HG03025 (cell line): ENCODE data around the gene TSTD2.
A peak's percentile ranks its signal among the peaks of the same experiment; 100 is the strongest.

ENCODE experiments used
- ATAC-seq: cut with Tn5 transposase; IDR thresholded peaks from one replicate; pipeline ENCODE4 v1.9.1; 2021; ENCODE audit warnings: mild to moderate bottlenecking, moderate library complexity; ENCODE audit not compliant: unreplicated experiment, low FRiP score

Gene TSTD2

DNA sequence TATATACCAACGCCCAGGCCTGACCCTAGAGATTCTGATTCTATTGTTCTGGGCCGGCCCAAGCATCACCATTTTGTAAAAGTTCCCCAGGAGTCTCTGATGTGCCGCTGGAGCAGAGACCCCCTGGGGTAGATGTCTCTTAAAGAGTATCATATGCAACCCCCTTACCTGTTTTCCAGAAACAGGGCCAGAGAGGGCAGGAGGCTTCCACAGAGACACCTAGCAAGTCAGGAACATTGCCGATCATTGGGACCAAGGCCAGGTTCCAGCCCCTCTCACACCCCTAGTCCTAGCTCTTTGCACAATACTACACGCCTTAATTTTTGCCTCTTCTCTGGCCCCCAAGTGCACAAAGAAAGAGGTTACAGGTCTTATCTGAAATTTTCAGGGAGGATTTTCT is 67.9 kb downstream of the TSTD2 start:
- no peak for ATAC-seq

DNA sequence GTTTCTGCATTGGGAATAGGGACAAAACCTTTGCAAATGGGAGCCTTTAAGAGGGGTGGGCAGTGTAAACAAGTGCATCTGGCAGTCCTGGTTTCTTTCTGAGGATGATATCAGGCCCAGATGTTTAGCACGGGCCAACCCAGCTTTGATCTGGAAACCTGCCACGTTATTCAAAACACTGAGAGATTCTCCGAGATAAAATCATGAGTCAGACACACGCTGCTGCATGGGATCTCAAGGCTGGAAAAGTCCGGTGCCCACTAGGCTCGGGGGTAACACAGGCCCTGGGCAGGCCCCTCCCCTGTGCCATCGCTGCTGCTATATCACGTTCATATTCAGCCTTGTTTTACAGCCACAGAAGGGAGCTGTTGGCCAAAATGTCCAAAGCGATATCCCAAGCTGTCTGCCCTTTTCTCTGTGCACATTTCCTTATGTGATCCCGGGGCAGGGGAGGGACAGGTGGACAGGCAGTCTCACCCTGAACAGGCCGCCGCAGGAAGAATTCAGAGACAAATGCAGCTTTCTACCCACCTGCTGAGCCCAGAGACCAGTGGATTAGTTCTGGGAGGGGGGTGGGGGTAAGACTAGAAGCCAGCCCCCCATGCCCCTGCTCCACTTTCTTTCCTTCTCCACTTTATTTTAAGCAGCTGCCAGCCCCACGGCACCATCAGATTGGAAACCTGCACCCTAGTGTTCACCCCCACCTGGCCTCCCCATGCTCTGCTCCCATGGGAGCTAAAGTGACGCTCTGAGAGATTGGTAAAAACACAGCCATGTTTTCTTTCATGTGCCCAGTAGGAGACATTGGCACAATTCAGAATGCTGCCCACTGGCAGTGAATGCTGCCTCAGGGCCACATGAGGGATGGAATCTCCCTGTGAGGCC is 68.6 kb downstream of the TSTD2 start:
- ATAC-seq, result no peak

DNA sequence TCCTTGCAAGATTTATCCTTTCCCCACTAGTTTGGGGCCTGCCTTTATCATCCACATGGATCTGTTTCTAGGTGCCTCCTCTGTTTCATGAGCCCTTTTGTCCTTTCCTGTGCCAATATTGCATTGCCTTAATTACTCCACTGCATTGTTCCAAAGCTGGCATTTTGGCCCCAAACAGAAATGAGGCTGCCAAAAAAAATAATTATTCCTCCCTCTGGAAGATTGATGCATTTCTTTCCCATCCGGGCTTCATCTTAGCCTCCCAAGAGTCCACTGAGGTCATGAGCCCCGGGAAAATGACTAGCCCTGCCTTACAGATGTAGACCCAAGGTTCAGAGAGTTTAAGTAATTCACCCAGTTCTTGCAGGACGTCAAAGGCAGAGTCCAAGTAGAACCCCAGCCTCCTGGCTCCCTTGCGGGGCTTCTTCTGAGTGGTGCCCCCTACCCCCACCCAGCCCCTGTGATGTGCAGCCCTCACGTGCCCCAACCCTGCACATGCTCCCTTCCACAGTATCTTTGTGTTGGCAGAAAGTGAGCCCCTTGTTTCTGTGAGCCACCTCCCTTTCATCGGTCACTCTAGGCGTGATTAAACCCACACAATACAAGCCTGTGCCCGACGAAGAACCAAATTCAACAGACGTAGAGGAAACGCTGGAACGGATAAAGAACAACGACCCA is 69.6 kb downstream of the TSTD2 start:
- no peak for ATAC-seq

DNA sequence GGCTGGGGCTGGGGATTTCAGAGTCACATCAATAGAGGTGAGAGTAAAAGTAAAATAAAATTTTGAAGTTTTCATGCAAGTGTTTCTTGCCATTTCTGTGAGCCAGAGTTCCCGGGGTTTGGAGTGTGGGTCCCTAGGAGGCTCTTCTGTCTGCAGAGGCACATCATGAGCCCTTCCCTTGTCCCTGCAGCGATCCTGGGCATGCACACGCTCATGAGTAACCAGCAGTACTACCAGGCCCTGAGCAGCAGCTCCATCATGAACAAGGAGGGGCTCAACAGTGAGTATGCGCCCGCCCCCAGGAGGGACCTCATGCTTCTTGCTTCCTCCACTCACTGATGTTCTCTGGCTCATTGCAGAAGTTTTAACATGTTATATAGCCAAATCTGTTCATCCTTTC is 70.6 kb downstream of the TSTD2 start:
- ATAC-seq, result no peak

DNA sequence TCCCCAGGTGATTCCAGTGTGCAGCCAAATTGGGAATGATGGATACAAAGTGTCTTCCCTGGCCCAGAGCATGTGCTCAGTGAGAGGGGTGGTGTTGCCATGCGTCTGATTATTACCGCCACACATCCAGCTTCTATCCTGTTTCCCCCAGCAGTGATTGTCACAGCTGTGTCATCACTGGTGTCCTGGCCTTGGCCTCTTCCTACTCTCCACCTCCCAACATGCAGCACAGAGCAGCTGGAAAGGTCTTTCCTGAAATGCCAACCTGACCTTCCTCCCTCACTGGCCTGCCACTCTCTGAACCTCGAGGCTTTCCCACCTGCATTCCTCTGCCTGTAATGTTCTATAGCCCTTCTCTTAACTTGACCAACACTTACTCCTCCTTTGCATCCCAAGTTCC is 71.7 kb downstream of the TSTD2 start:
- ATAC-seq, result no peak

DNA sequence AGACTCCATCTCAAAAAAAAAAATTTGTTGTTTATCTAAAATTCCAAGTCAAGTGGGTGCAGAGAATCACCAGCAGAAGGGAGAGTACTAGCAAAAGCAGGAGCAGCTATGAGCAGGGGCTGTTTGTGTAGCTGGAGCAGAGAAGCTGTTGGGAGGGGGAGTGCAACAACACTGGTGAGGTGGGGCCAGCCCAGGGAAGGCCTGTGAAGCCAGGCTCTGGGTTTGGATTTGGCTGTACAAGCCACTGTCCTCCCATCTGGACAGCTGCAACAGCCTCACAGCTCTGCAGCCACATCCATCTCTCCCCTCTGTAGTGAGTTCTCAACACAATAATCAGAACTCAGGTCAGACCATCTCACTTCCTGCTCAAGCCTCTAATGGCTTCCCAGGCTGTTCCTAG is 72.3 kb downstream of the TSTD2 start:
- ATAC-seq, result no peak

DNA sequence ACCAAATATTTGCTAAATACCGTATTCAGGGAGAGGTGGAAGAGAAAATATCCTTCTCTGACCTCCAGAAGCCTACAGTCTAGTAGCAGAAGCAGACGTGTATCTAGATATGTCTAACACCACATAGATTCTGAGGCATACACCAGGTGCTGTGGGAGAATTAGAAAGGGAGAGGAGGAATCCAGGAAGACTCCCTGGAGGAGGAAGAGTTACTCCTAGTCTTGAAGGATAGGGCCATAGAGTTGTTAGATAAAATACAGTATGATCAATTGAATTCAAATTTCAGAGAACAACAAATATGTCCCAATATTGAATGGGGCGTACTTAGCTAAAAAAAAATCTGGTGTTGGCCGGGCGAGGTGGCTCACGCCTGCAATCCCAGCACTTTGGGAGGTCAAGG is 73.0 kb downstream of the TSTD2 start:
- ATAC-seq, result no peak

DNA sequence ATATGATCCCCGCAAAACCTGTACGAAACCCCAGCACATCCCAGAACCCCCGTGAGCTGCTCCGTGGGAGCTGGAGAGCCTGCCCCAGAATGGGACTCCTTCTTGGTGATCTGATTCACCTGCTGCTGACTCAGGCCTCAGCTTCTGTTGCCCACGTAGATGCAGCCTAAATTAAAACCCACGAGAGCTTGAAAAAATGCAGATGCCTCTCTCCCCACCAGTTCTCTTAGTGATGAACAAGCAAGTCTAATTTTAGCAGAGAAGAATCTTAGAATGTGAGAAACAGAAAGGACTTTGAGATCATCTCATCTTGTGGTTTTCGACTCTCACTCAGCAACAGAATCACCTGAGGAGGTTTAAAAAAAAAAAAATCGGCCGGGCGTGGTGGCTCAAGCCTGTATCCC is 74.1 kb downstream of the TSTD2 start:
- peak; percentile 77 for ATAC-seq

DNA sequence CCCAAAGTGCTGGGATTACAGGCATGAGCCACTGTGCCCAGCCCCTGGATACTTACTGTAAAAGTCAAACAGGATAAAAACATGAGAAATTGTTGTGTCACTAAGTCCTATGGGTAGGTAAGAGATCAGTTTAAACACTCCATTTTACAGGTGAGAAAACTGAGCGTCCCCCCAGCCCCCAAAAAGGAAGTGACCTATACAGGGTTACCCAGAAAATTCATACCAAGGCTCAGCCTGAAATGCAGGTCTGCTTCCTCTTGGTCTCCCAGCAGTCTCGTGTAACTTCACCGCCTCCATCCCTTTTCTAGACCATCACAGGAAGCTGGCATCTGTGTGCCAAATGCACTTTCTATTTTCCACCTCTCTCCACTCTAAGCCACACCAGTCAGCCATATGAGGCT is 74.5 kb downstream of the TSTD2 start:
- ATAC-seq, result no peak

DNA sequence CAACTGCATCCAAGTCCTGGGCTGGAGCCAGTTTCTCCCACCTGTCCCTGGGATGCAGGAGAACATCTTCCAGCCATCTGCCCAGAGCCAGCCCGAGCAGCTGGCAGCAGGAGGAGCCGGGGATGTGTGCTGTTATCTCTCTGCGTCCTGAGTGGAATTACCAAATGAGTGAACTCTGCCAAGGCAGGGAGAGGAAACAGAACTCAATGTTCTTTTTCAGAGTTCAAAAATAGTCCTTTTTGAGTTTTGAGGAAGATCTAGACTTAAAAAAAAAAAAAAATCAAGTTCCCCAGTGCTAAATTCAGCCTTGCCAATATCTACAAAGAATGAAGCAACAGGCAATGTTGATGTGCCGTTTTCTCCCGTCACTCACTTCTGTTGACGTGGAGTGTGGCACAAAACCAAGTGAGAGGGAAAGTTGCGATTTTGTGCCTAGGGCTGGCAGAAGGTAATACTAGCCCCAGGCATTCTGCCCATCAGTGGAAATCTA is 75.5 kb downstream of the TSTD2 start:
- no peak for ATAC-seq

DNA sequence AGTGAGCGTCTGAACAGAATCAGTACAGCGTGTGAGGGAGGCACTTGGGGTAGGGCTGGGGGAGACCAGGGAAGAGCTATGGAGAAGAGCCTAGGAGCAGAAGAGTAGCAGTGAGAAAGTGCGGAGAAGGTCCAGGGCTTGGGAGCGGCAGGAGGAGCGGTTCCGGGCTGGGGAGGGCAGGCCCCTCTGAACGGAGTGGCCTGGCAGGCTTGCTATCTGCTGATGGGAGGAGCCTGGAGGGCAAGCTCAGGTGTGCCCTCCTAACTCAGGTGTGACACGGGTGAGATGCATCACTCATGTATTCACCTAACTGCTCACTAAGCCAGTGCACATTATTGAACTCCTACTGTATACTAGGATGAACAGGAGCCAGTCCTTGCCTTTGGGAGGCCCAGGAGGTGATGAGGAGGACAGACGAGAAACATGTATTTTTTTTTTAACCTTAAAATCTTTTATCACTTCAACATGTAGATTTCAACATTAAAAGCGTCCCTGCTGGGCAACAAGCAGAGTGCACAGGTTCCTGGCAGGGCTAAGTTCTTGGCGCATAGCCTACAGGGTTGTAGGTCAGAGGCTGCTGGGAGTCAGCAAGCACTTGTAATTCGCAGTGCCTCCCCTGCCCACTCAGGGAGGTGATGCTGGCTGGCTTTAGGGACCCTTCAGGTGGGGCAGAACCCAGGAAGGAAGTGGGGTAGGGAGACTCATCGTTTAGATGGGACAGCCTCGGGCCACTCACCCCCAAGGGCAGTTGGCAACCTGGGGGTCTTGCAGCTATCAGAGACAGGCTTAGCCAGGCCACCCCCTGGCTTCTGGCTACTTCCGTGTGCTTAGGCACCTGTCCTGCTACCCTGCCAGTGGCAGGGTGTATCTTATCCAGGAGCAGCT is 76.2 kb downstream of the TSTD2 start:
- ATAC-seq, result no peak

DNA sequence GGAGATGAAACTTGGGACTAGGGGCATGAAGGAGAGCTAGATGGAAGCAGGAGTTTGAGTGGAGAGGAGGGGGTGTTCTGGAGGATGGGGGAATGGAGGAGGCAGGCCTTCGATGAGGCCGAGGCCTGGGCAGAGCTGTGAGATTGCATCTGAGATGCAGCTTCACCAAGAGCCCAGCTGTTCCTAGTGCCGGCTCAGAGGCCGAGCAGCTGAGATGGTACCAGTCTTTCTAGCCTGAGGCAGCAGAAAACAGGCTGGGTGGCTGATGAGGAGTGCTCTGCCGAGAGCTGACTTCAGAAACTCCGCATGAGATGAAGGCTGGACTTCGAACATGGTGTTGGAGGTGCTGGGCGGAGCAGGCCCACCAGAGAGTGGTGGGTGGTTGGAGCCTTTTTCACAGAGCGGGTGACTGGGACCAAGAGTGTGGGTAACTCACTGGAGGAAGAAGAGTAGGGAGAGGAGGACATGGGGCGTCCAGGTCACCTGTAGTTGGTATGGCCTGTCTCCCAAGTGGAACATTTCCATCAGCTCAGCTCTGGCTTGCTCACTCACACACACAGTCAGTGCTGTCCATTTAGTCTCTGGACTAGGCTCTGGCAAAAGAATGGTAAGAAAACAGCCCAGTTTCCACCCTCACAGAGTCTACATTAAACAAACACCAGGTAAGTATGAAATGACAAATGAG is 77.0 kb downstream of the TSTD2 start:
- ATAC-seq, result no peak

DNA sequence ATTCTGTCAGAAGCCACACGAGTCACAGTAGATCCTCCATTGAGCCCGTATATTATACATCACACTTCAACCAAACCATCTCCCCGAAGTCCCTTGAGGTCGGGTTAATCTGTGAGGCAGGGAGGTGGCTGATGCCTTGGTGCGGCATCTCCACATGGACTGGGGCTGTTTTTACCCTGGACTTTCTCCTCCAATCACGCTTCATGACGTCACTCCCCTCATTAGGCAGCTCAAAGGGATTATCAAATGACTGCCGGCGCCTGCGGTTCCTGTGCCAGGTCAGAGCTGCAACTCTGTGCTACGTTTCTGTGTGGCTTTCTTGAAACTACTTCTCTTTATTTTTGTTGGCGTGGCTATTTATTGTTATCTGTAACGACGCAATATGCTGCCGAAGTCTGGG is 78.0 kb downstream of the TSTD2 start:
- no peak for ATAC-seq

DNA sequence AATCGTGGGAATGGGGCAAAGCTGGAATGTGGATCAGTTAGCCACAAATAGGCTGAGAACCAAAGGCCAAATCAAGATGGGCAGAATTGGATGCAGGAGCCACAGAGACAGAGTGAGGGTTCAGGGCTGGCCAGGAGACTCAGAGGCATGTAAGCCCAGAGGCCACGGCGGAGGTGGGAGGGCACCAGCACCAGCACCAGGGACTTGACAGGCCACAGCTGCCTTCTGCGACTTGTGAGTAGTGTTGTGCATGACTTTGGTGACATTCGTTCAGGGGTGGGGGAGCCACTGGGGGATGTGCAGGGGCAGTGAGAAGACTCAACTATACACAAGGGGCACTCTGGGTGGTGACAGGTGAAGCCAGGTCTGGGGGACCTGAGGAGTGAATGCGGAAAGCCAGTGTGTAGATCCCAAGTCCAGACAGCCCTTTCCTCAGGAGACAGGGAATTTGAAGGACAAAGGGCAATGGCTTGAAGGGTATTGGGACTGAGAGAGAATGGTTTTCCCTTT is 78.5 kb downstream of the TSTD2 start:
- ATAC-seq, result no peak

DNA sequence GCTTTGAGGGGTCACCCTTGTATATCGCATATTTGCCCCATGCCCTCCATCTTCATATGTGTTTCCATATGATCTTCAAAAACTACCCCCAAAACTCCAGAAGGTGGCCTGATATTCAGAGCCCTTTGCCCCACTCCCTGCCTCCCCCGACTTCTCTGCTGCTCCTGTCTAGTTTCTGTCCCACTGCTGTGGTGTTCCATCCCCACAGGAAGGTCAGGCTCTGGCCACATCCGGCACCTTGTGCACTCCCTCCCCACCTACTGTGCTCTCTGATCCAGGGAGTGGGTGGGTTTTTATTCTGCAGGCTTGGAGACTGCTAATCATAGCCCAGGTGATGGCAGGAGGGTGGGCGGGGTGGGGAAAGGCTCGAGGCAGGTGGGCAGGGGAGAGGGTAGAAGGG is 79.3 kb downstream of the TSTD2 start:
- no peak for ATAC-seq

DNA sequence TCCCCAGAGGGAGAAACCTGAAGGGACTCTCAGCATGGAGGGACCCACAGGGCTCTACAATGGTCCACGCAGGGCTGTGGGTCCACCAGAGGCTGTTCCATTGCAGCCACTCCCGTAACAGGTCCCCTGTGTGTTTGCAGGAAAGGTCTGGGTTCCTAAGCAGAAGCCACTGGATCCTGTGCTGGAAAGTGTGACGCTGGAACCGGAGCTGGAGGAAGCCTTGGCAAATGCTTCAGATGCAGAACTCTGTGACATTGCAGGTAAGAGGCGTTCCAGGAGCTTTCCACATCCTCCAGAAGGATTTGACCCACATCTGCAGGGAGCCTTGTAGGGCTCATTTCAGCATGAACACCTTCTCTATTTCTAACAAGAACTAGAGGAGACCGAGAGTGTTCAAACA is 80.0 kb downstream of the TSTD2 start:
- ATAC-seq, result no peak

DNA sequence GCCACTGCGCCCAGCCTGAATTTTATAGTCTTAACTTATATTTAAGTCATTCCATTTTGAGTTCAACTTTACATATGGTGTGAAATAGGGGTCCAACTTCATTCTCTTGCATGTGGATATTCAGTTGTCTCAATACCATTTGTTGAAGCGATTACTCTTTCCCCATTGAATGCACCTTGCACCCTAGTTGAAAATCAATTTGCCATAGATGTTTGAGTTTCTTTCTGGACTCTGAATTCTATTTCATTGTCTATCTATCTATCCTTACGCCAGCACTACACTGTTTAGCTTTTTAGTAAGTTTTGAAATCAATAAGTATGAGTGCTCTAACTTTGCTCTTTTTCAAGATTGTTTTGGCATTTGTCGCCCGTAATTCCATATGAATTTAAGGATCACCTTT is 81.9 kb downstream of the TSTD2 start:
- ATAC-seq, result no peak

DNA sequence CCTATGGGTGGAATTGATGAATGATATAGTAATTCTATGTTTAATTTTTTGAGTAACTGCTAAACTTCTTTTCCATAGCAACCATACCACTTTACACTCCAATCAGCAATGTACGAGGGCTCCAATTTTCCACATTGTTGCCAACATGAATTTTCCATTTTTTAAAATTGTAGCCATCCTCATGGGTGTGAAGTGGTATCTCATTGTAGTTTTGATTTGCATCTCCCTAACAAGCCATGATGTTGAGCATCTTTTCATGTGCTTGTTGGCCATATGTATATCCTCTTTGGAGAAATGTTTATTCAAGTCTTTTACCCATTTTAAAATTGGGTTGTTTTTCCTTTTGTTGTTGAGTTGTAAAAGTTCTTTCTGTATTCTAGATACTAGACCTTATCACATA is 82.8 kb downstream of the TSTD2 start:
- ATAC-seq, result no peak
